ENCODE measurements around the gene FEM1B.

The FEM1B gene

DNA sequence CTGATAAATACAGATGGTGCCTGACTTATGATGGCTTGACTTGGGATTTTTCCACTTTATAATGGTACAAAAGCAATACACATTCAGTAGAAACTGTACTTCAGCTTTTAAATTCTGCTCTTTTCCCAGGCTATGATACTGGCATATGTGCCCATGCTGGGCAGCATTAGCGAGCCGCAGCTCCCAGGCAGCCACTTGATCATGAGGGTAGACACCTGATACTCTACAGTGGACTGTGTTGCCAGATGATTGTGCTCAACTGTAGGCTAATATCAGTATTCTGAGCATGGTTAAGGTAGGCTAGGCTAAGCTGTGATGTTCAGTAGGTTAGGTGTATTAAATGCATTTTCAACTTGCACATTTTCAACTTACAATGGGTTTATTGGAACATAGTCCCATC lies 17.7 kb upstream of the FEM1B start:
- DNase-seq (ENCODE audit: low read depth): no peak

- no peak for DNase-seq (ENCODE audit: low read depth)
Observed at GRCh38 chr15:68261241-68261640, 16.3 kb upstream of the FEM1B start.

- DNase-seq (ENCODE audit: low read depth): no peak
Observed at GRCh38 chr15:68261980-68262379, 15.6 kb upstream of the FEM1B start.

DNA sequence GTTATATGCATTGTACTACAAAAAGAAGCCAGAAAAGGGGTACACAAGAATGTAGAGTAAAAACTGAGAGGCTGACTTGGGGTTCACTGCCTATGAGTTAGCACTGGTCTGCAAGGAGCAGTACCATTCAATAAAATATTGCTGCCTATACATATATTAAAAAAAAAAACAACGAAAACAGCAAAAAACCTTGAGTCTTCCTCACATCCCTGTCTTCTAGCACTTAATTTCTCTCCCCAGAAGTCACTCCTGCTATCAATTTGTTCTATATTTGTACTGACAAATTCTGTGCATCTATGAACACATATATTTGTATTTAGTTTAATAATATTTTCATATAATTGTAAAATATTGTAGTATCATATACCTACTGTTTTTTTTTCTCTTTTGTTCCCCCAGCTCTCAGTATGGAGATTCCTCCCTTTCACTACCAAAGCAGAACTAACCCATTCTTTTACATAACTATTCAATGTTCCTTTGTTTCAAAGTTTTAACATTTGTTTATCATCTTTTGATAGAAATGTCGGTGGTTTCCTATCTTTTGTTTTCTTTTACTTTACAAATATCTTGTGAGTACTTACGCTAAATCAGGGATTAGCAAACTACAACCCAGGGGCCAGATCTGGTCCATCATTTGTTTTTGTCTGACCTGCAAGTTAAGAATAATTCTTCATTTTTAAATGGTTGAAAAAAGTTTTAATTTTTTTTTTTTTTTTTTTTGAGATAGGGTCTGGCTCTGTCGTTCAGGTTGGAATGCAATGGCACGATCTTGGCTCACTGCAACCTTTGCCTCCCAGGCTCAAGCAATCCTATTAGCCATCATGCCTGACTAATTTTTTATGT lies 14.8 kb upstream of the FEM1B start:
- DNase-seq (ENCODE audit: low read depth): no peak

DNA sequence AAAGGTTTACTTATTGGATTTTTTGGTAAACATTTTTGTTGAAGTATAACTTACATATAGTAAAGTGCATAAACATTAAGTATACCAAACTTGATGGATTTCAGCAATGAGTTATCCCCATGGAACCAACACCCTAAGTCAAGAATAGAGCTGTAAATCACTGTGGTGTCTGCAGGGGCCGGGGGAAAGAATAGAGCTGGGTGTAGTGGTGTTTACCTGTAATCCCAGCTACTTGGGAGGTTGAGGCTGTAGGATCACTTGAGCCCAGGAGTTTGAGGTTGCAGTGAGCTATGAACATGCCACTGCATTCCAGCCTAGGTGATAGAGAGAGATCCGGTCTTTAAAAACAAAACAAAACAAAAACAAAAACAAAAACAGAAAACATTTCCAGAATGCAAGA lies 13.3 kb upstream of the FEM1B start:
- DNase-seq (ENCODE audit: low read depth): no peak

- no peak for DNase-seq (ENCODE audit: low read depth)
Observed at GRCh38 chr15:68265081-68265480, 12.5 kb upstream of the FEM1B start.

GRCh38 chr15:68265674-68266073 lies 11.9 kb upstream of the FEM1B start:
- no peak for DNase-seq (ENCODE audit: low read depth)

DNA sequence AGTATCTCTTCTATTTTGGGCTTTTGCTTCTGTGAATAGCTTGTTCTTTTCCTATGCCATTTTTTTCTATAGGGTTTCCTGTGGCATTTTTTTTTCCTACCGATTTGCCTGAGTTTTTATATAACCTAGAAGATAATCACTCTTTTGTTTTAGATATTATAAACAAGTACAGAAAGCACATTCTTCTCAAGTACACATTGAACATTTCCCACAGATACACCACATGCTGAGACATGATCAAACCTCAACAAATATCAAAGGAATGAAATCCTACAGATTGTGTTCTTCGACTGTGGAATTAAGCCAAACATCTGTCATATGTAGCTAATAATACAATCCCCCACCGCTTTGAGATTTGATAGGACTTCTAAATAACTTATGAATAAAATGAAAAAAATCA lies 9.1 kb upstream of the FEM1B start:
- DNase-seq (ENCODE audit: low read depth): no peak

- no peak for DNase-seq (ENCODE audit: low read depth)
Observed at GRCh38 chr15:68271854-68272471, 5.6 kb upstream of the FEM1B start.

DNA sequence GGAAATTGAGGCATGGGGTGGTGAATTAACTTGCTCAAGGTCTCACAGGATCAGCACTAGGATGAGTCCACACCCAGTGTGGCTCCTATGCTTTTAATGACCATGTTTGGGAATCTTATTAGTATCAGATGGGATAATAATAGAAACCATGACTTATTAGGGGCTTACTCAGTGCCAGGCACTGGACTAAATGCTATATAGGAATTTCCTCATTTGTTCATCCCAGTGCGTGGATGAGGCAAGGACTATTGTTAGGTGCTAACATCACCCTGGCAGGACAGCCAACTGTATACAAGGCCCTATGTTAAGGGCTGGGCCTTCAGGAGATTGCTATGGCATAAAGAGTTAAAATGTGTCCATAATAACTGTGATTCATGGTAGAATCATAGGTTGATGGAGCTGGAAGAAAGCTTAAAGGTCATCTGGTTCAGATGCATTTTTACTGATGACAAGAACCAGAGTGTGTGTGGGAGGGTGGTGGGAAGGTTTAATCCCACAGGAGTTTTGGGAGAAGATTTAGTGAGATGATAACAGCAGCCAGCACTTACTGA lies 4.7 kb upstream of the FEM1B start:
- no peak for DNase-seq (ENCODE audit: low read depth)

DNA sequence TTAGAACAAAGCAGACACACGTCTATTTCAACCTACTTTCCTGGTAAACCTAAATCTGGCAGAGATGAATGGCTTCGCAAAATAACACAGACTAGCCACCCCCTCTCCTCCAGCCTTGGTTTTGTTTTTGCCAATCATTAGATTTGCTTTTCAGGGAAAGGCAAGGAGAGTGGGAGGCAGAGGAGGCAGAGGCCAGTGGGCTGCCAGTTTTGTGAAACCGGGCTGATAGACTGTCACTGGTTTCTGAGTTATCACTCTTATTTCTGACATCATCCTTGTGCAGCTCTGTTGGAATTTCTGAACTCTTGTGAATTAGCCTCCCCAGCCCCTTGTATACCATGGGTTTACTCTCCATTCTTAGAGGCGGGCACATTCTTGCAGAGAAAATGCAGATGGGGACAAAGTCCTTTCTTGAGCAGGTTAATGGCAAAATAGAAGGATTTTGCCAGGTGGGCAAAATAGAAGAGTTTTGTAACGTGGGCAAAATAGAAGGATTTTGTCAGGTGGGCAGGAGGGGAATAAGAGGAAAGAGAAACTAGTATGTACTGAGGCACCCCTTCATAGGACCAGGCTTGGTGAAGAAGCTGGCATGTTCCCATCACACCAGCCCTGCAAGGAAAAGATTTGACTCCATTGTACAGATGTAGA lies 3.2 kb upstream of the FEM1B start:
- no peak for DNase-seq (ENCODE audit: low read depth)

GRCh38 chr15:68275165-68275746 lies 2.3 kb upstream of the FEM1B start:
- no peak for DNase-seq (ENCODE audit: low read depth)

DNA sequence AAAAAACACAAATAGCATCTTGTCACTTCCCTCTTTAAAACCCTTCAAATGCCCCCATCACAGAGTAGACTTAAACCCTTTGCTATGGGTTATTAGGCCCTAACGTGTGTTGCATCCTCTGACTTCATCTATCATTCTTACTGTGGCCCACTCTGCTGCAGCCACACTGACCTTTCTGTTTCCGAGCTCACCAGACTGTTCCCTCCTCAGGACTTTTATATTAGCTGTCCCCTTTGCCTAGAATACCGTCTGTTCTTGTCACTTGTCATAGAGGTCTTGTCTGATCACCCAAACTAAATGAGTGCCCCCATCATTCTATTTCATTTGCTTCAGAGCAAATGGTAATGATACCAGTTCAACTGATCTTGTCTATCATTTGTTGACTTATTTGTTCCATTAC lies 877 bp upstream of the FEM1B start:
- no peak for DNase-seq (ENCODE audit: low read depth)

DNA sequence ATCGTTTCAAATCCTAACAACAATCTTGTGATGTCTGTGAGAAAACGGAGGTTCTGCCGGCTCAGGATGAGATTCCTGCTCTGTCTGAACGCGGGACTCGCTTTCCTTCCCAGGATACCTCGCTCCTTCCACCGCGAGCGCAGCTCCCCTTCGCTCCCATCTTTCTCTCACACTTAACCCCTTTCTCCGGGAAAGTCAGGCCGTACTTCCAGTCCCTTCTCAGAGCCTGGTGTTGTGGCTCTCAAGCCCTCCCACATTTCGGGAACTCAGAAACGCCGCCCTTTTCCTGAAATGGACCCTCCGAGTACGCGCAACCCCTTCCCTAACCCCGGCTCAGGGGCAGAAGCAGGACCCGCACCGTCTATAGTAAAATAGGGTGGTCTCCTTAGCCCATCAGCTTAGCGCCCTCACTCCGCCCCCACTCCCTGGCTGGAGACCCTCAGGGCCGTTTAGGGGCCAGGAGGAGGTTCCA lies 378 bp upstream of the FEM1B start:
- no peak for DNase-seq (ENCODE audit: low read depth)

DNA sequence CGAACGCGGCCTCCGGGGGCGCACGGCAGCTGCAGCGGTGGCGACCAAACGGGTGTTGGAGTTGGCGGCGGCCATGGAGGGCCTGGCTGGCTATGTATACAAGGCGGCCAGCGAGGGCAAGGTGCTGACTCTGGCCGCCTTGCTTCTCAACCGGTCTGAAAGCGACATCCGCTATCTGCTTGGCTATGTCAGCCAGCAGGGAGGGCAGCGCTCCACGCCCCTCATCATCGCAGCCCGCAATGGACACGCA lies 725 bp downstream of the FEM1B start:
- DNase-seq (ENCODE audit: low read depth): no peak

DNA sequence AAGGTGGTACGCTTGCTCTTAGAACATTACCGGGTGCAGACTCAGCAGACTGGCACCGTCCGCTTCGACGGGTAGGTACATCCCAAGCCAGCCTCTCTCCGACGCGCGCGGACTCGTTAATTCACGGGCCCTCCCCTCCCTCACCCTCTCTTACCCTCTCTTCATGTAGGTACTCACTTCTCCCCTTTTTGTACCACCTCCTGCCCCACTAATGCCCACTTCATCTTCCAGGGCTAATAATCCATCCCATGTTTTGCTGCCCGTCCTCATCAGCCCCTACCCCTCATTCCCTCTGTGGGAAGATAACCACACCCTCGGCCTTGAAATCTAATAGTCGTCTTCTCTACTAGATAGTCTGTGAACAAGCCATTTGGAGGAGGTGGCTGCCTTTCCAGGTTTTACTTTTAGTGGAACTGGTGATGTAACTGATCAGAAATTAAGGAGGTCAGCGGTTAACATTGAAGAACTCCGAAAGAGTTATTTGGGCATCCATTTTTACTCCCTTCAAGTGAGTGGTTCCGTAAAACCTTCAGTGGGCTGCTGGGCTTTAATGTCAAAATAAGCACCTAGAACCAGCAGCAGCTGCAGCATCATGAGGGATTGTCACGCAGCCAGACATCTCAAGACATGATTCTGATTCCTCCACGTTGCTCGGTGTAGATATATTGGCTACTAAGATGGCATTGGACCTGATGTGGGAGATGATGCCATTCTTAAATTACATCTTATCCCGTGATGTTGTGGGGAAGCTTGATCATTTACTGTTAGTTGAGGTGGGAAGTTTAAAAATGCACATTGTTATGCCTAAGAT lies 1.3 kb downstream of the FEM1B start:
- DNase-seq (ENCODE audit: low read depth): no peak

DNA sequence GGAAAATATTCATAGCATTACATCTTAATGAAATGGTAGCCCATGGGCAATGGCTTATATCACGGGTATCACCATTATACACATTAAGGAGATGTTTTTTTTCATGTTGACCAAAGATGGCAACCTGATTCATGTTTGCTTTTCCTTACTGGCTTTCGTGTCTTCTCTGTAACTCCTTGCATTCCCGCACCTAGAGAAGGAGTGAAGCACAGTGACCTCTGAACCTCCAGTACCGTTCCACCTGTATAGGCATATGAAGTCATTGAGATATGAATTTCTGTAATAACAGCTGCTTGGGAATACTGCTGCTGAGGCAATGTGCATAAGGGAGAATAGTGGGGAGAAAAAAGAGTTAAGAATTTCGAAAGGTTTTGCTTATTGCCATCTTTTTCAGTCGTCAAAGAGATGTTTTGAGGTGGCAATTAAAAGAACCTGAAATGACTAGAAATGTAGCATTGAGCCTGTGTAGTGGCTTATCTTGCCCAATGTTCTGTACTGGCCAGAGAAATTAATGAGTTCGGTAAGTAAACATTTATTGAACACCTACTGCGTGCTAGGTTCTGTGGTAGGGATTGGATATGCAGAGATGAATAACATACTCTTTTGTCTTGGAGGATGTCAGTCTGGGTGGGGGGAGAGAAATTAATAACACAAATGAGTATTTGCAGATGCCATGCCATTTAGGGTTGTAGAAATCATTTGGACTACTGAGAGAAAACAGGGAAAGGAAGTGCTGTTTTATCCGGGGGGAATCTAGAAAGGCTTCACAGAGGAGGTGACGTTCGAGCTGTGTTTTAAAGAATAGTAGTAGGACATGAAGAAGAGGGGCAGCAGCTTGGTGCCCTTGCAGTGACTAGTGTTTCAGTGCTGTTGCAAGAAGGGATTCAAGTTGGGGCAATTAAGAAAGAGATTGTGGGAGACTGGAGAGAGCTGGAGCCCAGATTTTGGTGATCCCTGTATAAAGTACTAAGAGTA lies 2.5 kb downstream of the FEM1B start:
- no peak for DNase-seq (ENCODE audit: low read depth)

GRCh38 chr15:68281008-68281407 lies 3.5 kb downstream of the FEM1B start:
- DNase-seq (ENCODE audit: low read depth): no peak

DNA sequence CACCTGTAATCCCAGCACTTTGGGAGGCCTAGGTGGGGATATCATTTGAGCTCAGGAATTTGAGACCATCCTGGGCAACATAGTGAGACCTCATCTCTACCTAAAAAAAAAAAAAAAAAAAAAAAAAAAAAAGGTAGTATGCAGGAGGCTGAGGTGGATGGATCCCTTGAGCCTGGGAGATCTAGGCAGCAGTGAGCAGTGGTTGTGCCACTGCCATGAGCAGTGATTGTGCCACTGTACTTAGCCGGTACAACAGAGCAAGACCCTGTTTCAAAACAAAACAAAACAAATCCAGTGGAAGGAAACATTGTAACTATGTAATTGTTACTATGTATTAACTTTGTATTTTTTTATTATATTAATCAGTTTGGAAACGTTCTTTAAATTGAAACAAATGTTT lies 5.9 kb downstream of the FEM1B start:
- DNase-seq (ENCODE audit: low read depth): no peak

DNA sequence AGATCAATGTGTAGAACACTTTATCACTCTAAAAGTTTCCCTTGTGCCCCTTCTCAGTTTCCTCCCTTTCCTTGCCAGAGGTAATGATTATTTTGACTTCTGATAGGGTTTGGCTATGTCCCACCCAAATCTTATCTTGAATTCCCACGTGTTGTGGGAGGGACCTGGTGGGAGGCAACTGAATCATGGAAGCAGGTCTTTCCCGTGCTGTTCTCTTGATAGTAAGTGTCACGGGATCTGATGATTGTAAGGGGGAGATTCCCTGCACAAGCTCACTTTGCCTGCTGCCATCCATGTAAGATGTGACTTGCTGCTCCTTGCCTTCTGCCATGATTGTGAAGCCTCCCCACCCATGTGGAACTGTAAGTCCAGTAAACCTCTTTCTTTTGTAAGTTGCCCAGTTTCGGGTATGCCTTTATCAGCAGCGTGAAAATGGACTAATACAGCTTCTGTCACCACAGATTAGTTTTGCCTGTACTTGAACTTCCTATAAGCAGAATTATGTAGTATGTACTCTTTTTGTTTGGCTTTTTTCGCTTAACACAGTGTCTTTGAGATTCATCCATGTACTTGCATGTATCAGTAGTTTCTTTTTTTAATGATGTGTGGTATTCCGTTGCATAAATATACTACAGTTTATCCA lies 7.2 kb downstream of the FEM1B start:
- no peak for DNase-seq (ENCODE audit: low read depth)
